ENCODE measurements around the gene LONP1.

LONP1 gene

DNA sequence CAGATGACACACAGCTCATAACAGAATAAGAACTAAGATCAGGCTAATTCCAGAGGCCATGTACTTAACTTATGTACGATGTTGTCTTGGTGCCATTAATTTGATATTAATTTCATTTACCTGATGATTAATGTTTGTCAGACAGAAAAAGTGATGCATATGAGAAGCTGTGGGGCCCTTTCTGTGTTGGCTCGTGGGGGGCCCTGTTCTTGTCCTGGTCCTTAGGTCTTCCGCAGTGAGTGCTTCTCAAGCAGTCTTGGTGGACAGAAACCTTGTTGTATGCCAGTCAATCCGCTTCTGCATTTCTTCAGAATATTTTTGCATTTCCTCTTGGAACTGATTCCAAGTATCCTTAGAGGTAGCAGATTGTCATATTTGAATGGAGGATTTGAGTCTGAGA lies 76.9 kb downstream of the LONP1 start:
- no peak for DNase-seq

DNA sequence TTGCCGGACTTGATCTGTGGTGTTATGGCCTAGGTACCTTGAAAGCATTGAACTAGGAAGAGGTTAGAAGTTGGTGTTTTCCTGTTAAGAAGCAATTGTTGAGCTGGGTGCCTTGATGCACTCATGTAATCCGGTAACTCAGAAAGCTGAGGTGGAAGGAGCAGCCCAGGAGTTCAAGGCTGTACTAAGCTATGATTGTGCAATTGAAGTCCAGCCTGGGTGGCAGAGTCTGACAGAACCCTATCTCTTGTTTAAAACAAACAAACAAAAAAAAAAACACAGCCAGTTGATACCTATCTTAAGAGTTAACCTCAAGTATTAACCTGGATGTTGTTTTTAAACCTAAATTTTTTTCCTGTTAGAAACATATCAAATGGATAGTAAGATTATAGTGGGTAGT lies 77.7 kb downstream of the LONP1 start:
- no peak for DNase-seq

Data from SHP77 (cell line).